ENCODE data around the gene ARNT2. TPM values are rescaled to one million over a fixed set of nuclear protein-coding genes. Genes with fewer than 3 reads are reported as not detected.

Gene ARNT2
- polyA plus RNA-seq, 2 of the 4 experiments (the other 2 are of a cell fraction): 8.9 to 17.0 TPM

DNA sequence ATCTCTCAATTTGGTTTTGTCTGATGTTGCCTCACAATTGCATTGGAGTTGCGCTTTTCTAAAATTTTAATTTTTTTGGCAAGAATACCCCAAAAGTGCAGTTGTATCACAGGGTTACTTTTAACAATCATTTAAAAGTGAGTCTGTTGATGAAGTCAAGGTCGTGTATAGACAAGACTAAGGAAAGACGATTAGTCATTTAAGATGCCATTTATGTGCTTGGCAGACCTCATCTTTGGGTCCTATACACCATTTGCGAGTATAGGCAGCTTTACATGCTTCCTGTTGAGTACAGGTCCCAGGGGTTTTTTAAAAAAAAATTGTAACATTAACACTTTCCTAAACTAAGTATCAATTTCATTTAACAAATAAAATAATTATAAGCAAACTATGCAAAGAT is 12.5 kb downstream of the ARNT2 start:
- Histone ChIP-seq H3K9me3 (no peaks in the 10 kb centered on the region), H3K4me2 (no peak overlapping the region), H3K27ac (no peak overlapping the region), H3K4me1 (peaks cover 11% of the 10 kb centered on the region; the same call in 2 of the 3 replicates), H3K4me3 (no peak overlapping the region)
- TF ChIP-seq SMC3 (IDR thresholded peaks at IDR 0.05): no peak
- no peak for TF ChIP-seq CHD4 (IDR thresholded peaks at IDR 0.05; ENCODE audit: borderline replicate concordance)
- no peak for TF ChIP-seq CBX2 (IDR thresholded peaks at IDR 0.05; ENCODE audit: borderline replicate concordance, low read depth)
- TF ChIP-seq RAD21 (conservative IDR thresholded peaks at IDR 0.05 in 1 of 2, IDR thresholded peaks at IDR 0.05 in 1 of 2): no peak
- TF ChIP-seq KDM1A (IDR thresholded peaks at IDR 0.05; ENCODE audit: low read depth): no peak
- TF ChIP-seq RCOR1 (IDR thresholded peaks at IDR 0.05; ENCODE audit: low read depth, low read length): no peak
- no peak for DNase-seq (ENCODE audit: low read depth in 1 of 2, low spot score in 1 of 2)
- FAIRE-seq: no peak
- 58% methylated on average over 4 of the region's 4 CpGs for WGBS (ENCODE audit: missing lambda C conversion rate)
- CTCF ChIA-PET: interaction anchor here (0.6 kb wide), 1 partner anchor 360 kb away, joined by 3 read pairs; no protein-coding TSS in a partner anchor
- POLR2A ChIA-PET: no interaction called here
- ATAC-seq: no peak

DNA sequence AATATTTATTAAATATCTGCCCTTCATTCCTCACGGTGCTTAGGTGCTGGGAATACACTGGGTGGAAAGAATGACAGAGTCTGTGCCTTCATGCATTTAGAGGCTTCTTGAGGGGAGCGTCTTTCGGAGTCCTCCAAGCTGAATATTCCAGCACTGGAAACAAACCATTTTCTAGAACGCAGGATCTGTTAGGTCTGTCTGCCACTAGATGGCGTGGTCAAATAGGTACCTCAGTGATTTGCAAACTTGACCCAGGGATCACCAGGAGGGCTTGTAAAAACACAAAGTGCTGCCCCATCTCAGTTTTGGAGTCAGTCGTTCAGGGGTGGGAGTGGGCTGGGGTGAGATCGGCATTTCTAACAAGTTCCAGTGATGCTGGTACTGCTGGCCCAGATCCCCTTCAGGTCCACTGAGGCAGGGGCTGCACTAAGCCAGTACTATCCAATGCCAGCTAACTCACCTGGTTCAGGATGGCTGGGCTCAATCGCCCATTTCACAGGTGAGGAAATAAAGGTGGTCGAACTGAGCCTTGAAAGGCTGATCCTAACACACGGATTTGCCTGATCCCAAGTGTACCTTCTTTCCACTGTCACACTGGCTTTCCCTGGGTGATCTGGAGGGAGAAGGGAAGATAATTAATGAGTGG is 14.8 kb downstream of the ARNT2 start:
- Histone ChIP-seq H3K9me3 (no peaks in the 10 kb centered on the region), H3K4me1 (peaks cover 24% of the 10 kb centered on the region), H3K4me2 (peak overlapping the region; percentile 15; the same call in 2 of the 3 replicates), H3K27ac (peak overlapping the region in 1 of 2 experiments; percentile 68; a peak in 3 of 6 replicates), H3K4me3 (no peak overlapping the region)
- TF ChIP-seq SMC3 (IDR thresholded peaks at IDR 0.05) (peak; percentile 47; the same call in 1 of the 3 replicates), HDAC2 (IDR thresholded peaks at IDR 0.05) (no peak), RAD21 (conservative IDR thresholded peaks at IDR 0.05 in 1 of 2, IDR thresholded peaks at IDR 0.05 in 1 of 2) (peak; percentile 58 to 60)
- TF ChIP-seq, protein P1, sequence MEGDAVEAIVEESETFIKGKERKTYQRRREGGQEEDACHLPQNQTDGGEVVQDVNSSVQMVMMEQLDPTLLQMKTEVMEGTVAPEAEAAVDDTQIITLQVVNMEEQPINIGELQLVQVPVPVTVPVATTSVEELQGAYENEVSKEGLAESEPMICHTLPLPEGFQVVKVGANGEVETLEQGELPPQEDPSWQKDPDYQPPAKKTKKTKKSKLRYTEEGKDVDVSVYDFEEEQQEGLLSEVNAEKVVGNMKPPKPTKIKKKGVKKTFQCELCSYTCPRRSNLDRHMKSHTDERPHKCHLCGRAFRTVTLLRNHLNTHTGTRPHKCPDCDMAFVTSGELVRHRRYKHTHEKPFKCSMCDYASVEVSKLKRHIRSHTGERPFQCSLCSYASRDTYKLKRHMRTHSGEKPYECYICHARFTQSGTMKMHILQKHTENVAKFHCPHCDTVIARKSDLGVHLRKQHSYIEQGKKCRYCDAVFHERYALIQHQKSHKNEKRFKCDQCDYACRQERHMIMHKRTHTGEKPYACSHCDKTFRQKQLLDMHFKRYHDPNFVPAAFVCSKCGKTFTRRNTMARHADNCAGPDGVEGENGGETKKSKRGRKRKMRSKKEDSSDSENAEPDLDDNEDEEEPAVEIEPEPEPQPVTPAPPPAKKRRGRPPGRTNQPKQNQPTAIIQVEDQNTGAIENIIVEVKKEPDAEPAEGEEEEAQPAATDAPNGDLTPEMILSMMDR (IDR thresholded peaks at IDR 0.05): peak; percentile 85
- ChIA-PET POLR2A (no interaction called here), CTCF (interaction anchor here (0.6 to 3.2 kb wide), 28 partner anchors 9 to 367 kb away, joined by 3 to 26 read pairs (median 4); partner anchors contain the start of gene CEMIP)
- WGBS (ENCODE audit: missing lambda C conversion rate): 33% methylated on average over 10 of the region's 10 CpGs
- peak; percentile 13 for FAIRE-seq
- DNase-seq (ENCODE audit: low read depth in 1 of 2, low spot score in 1 of 2): peak; percentile 56 to 73
- peak; percentile 58 to 88; a peak in 3 of 6 replicates for ATAC-seq

DNA sequence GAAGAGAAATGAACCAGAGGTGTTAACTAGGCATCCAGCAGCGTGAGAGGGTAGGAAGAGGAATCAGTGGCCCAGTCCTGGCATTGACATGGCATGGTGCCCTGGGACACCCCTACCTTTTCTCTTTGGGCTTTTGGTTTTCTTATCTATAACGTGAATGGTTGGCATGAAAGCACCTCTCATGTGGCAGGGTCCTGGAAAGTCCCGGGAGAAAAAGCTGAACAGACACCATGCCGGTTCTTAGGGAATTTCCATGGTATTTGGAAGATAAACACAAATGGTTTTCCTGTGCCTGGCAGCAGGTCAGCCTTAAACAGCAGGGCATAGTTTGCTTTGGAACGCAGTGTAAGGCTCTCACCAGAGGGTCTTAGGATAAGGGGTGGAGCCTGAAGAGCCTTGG is 15.4 kb downstream of the ARNT2 start:
- Histone ChIP-seq H3K4me2 (peak overlapping the region; percentile 15; the same call in 2 of the 3 replicates), H3K4me1 (peaks cover 29% of the 10 kb centered on the region), H3K4me3 (no peak overlapping the region), H3K9me3 (no peaks in the 10 kb centered on the region), H3K27ac (peak overlapping the region in 1 of 2 experiments; percentile 68; a peak in 3 of 6 replicates)
- CTCF ChIA-PET: interaction anchor here (0.6 to 3.2 kb wide), 12 partner anchors 10 to 366 kb away, joined by 3 to 26 read pairs (median 6); partner anchors contain the start of gene CEMIP
- 8% methylated on average over 5 of the region's 5 CpGs for WGBS (ENCODE audit: missing lambda C conversion rate)
- peak in 1 of 2 experiments; percentile 59; a peak in 3 of 6 replicates for ATAC-seq
- TF ChIP-seq HDAC2 (IDR thresholded peaks at IDR 0.05) (no peak), SMC3 (IDR thresholded peaks at IDR 0.05) (no peak), RAD21 (conservative IDR thresholded peaks at IDR 0.05 in 1 of 2, IDR thresholded peaks at IDR 0.05 in 1 of 2) (no peak), JUN (IDR thresholded peaks at IDR 0.05) (no peak), ZC3H11A (IDR thresholded peaks at IDR 0.05) (no peak), RNF2 (IDR thresholded peaks at IDR 0.05; ENCODE audit: borderline replicate concordance, low read depth) (no peak), FOXS1 (CRISPR knock-in tag; IDR thresholded peaks at IDR 0.05) (no peak), JUNB (IDR thresholded peaks at IDR 0.05) (no peak)
- TF ChIP-seq, protein P2, sequence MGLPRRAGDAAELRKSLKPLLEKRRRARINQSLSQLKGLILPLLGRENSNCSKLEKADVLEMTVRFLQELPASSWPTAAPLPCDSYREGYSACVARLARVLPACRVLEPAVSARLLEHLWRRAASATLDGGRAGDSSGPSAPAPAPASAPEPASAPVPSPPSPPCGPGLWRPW (IDR thresholded peaks at IDR 0.05): no peak
- POLR2A ChIA-PET: no interaction called here
- FAIRE-seq: no peak
- no peak for DNase-seq (ENCODE audit: low read depth in 1 of 2, low spot score in 1 of 2)

DNA sequence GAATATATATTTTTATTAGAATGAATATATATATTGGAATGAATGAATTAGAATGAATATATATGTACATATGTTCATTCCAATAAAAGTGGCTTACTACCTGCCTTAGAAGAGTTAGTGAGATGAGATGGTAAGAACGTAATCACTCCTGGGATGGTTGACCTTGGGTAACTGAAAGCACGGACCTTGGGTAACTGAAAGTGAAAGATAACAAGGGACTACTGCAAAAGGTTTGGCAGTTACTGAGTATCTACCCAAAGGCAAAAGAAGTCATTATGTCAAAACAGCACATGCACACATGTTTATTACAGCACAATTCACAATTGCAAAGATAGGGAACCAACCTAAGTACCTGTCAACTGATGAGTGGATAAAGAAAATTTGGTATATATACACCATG is 16.5 kb downstream of the ARNT2 start:
- no peak for DNase-seq (ENCODE audit: low read depth in 1 of 2, low spot score in 1 of 2)
- POLR2A ChIA-PET: no interaction called here
- no peak for FAIRE-seq

More for the DNA sequence above, 16.5 kb downstream of the ARNT2 start:
- H3K27ac ChIP-seq: no peak overlapping the region
- no peak for ATAC-seq
- no peak overlapping the region for H3K4me3 ChIP-seq
- TF ChIP-seq, protein P3, sequence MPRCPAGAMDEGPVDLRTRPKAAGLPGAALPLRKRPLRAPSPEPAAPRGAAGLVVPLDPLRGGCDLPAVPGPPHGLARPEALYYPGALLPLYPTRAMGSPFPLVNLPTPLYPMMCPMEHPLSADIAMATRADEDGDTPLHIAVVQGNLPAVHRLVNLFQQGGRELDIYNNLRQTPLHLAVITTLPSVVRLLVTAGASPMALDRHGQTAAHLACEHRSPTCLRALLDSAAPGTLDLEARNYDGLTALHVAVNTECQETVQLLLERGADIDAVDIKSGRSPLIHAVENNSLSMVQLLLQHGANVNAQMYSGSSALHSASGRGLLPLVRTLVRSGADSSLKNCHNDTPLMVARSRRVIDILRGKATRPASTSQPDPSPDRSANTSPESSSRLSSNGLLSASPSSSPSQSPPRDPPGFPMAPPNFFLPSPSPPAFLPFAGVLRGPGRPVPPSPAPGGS (IDR thresholded peaks at IDR 0.05): no peak
- TF ChIP-seq SREBF2 (IDR thresholded peaks at IDR 0.05) (no peak), HOXB5 (CRISPR knock-in tag; IDR thresholded peaks at IDR 0.05) (no peak), RNF2 (IDR thresholded peaks at IDR 0.05; ENCODE audit: borderline replicate concordance, low read depth) (no peak), GATA3 (IDR thresholded peaks at IDR 0.05; ENCODE audit: borderline replicate concordance) (no peak), TFCP2L1 (CRISPR knock-in tag; IDR thresholded peaks at IDR 0.05) (no peak)
- TF ChIP-seq, protein P1 (IDR thresholded peaks at IDR 0.05): no peak
- TF ChIP-seq, protein P4, sequence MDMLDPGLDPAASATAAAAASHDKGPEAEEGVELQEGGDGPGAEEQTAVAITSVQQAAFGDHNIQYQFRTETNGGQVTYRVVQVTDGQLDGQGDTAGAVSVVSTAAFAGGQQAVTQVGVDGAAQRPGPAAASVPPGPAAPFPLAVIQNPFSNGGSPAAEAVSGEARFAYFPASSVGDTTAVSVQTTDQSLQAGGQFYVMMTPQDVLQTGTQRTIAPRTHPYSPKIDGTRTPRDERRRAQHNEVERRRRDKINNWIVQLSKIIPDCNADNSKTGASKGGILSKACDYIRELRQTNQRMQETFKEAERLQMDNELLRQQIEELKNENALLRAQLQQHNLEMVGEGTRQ (IDR thresholded peaks at IDR 0.05): no peak
- TF ChIP-seq, protein P2 (IDR thresholded peaks at IDR 0.05): no peak
- no peak overlapping the region for H3K4me2 ChIP-seq
- CTCF ChIA-PET: interaction anchor here (0.6 to 3.2 kb wide), 6 partner anchors 9 to 469 kb away, joined by 3 to 26 read pairs (median 4); no protein-coding TSS in a partner anchor
- peaks cover 31% of the 10 kb centered on the region for H3K4me1 ChIP-seq
- H3K9me3 ChIP-seq: no peaks in the 10 kb centered on the region
- WGBS (ENCODE audit: missing lambda C conversion rate): 43% methylated on average over 2 of the region's 2 CpGs

Data from A549 (cell line).